Measurements from ENCODE around the gene TP63. TPM values are rescaled to one million over a fixed set of nuclear protein-coding genes. Genes with fewer than 3 reads are reported as not detected.

The TP63 gene
- total RNA-seq, 2 donors from 2014 or later = 0.24 to 0.30 TPM

DNA sequence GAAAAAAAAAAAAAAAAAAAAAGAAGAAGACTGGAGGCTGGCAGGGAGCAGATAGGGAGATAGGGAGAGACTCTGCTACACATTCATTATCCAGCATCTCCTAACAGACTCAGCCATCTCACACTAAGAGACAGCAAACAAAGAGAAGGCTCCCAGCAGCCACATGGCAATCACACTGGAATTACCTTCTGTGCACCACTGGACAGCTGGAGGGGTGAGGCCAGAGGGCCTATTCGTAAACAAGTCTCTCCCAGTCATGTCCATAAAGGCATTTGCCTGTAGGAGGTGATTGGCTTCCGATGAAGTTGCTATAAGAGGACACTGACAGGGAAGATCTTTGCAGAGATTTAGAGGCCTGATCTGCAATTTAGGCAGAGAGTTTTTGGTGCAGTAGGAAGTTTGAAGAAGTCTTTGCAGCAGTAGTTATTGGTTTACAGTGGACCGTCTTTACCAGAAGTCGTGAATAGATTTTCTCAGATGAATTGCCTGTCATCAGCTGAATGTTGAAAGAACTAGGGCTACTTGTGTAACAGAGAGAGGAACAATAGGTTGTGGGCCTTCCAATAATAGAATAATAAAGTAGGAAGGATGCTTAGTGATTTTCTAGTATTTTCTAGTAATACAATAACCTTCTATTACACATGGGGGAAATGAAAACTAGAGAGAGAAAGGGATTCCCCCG, 89.7 kb downstream of the TP63 start:
- TF ChIP-seq, protein P1, sequence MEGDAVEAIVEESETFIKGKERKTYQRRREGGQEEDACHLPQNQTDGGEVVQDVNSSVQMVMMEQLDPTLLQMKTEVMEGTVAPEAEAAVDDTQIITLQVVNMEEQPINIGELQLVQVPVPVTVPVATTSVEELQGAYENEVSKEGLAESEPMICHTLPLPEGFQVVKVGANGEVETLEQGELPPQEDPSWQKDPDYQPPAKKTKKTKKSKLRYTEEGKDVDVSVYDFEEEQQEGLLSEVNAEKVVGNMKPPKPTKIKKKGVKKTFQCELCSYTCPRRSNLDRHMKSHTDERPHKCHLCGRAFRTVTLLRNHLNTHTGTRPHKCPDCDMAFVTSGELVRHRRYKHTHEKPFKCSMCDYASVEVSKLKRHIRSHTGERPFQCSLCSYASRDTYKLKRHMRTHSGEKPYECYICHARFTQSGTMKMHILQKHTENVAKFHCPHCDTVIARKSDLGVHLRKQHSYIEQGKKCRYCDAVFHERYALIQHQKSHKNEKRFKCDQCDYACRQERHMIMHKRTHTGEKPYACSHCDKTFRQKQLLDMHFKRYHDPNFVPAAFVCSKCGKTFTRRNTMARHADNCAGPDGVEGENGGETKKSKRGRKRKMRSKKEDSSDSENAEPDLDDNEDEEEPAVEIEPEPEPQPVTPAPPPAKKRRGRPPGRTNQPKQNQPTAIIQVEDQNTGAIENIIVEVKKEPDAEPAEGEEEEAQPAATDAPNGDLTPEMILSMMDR (IDR thresholded peaks at IDR 0.05) = no peak
- Histone ChIP-seq H3K9me3 (no peaks in the 10 kb centered on the region), H3K4me3 (no peak overlapping the region), H3K27ac (no peak overlapping the region), H3K4me1 (no peaks in the 10 kb centered on the region), H3K36me3 (no peaks in the 10 kb centered on the region), H3K27me3 (no peaks in the 10 kb centered on the region)
- no peak for DNase-seq (ENCODE audit: low spot score)

DNA sequence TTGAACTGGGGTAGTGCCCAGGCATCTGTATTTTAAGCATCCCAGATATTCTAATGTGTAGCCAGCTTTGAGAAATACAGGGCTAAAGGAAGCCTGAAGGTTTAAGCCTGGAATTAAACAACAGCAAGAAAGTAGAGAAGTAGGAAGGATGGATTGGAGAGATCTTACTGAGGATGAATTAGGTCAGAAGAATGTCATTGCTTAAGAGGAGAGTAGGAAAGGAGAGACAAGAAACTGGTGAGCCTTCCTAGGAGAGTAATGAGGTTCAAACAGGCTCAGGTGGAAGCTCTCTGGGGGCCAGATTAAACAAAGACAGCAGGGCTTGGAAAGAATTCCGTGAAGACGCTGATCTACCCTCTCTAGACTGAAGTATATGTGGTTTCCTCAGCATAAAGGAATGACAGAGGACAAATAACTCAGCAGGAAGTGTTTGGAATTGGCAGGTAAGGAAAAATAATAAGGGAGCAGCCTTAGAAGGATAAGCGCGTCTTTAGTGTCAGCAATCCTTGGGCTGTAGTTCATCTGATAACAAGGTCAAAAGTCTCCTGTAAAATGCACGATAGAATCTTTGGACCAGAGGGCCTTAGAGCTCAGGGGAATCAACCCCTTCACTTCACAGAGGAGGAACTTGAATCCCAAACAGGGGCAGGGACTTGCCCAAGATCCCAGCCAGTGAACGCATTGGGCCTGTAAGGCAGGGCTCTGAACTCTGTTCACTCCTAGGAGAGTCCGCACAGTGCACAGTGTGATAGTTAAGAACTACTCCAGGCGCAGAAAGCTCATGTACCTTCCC, 90.9 kb downstream of the TP63 start:
- DNase-seq (ENCODE audit: low spot score) = no peak

DNA sequence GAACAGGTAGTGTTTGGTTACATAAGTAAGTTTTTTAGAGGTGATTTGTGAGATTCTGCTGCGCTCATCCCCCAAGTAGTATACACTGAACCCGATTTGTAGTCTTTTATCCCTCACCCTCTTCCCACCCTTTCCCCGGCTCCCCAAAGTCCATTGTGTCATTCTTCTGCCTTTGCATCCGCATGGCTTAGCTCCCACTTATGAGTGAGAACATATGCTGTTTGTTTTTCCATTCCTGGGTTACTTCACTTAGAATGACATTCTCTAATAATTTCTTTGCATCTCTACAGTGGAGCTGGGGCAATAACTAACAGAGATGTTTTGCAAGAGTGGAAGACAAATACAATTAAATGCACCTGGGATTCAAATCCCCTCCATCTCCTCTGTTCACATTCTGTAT, 93.2 kb downstream of the TP63 start:
- Histone ChIP-seq H3K9me3 (no peaks in the 10 kb centered on the region), H3K27ac (no peak overlapping the region), H3K4me3 (no peak overlapping the region), H3K4me1 (no peaks in the 10 kb centered on the region), H3K36me3 (no peaks in the 10 kb centered on the region), H3K27me3 (no peaks in the 10 kb centered on the region)
- DNase-seq (ENCODE audit: low spot score) = no peak
- TF ChIP-seq, protein P1 (IDR thresholded peaks at IDR 0.05) = no peak

More for the DNA sequence above, 90.9 kb downstream of the TP63 start:
- TF ChIP-seq, protein P1 (IDR thresholded peaks at IDR 0.05) = no peak
- no peaks in the 10 kb centered on the region for H3K9me3 ChIP-seq
- no peak overlapping the region for H3K27ac ChIP-seq
- no peaks in the 10 kb centered on the region for H3K27me3 ChIP-seq
- no peaks in the 10 kb centered on the region for H3K36me3 ChIP-seq
- H3K4me3 ChIP-seq = no peak overlapping the region
- H3K4me1 ChIP-seq = no peaks in the 10 kb centered on the region

DNA sequence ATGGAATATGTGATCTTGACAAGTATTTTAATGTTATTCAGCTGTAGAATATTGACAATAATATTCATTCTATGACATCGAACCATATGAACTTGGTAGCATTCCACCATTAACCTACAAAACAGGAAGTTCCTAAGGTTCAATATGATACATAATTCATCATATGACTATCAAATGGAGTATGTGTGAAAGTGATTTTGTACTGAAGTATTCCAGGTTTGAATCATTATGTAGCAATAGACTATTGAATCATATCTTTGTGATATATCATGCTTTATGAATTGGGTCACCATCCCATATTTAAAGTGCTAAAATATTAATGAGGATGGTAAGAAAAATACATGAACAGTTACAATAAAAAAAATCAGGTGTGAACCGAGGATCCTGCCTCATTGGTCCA, 95.1 kb downstream of the TP63 start:
- Histone ChIP-seq H3K4me1 (no peaks in the 10 kb centered on the region), H3K27me3 (no peaks in the 10 kb centered on the region), H3K36me3 (no peaks in the 10 kb centered on the region), H3K9me3 (no peaks in the 10 kb centered on the region), H3K4me3 (no peak overlapping the region), H3K27ac (no peak overlapping the region)
- TF ChIP-seq, protein P1 (IDR thresholded peaks at IDR 0.05) = no peak
- DNase-seq (ENCODE audit: low spot score) = no peak

DNA sequence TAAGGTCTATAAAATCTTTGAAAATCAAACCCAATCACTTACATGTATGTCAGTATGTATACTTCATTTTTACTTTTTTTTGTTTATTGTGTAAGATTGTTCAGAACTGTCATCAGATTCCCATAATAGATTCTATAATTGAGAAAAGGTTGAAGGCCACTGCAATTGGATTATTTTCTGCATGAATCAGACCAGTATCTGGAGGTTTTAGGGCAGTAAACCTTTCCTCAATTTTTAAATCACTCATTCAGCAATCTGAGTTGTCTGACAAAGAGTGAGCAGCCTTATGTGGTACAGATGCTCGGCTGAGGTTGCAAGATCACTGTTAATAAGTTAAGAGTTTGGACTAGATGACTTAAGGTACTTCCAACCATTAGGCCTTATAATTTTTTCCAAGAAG, 96.0 kb downstream of the TP63 start:
- no peak overlapping the region for H3K27ac ChIP-seq
- H3K4me1 ChIP-seq = no peaks in the 10 kb centered on the region
- H3K9me3 ChIP-seq = no peaks in the 10 kb centered on the region
- no peaks in the 10 kb centered on the region for H3K27me3 ChIP-seq
- no peak overlapping the region for H3K4me3 ChIP-seq
- TF ChIP-seq, protein P1 (IDR thresholded peaks at IDR 0.05) = no peak
- DNase-seq (ENCODE audit: low spot score) = no peak
- H3K36me3 ChIP-seq = no peaks in the 10 kb centered on the region
